IMR-90 (cell line): ENCODE results near the gene CAPS2. TPM values are rescaled to one million over a fixed set of nuclear protein-coding genes. Genes with fewer than 3 reads are reported as not detected.

ENCODE experiments used
- ATAC-seq: fragments of 200-7000 bp; cut with Tn5 transposase; 2 replicates; pipeline ENCODE4 v1.9.1; 2020; ENCODE audit warnings: low read depth, mild to moderate bottlenecking, moderate library complexity
- BruUV-seq: library from RNA; stranded (reverse); fragments of 400-500 nt; replicated peaks from 2 replicates; lab custom pipeline; 2021; lab: Mats Ljungman, UMichigan
- CTCF ChIA-PET: fragments of 300-600 bp; formaldehyde crosslinking; extraction: SDS; loops from one replicate; lab custom pipeline; 2021; ENCODE audit warnings: antibody characterized with exemption; lab: Yijun Ruan, JAX
- POLR2A ChIA-PET: fragments of 300-600 bp; sonication (Branson Sonifier 250); formaldehyde crosslinking; loops from one replicate; lab custom pipeline; 2022; ENCODE audit warnings: antibody characterized with exemption; ENCODE audit not compliant: unreplicated experiment; lab: Charles Lee
- DNase-seq: peaks from one replicate; pipeline ENCODE4 v3.0.0; 2013
- H2AFZ ChIP-seq: replicated peaks from 2 replicates; pipeline ENCODE3; 2013; ENCODE audit warnings: low read length, mild to moderate bottlenecking; ENCODE audit not compliant: poor library complexity
- H2AK5ac ChIP-seq: 2 replicates; pipeline ENCODE4 v1.6.1; 2013; ENCODE audit warnings: low read depth, low read length, inconsistent platforms
- H2AK9ac ChIP-seq: replicated peaks from 2 replicates; pipeline ENCODE3; 2013; ENCODE audit warnings: mild to moderate bottlenecking, low read depth, low read length, moderate library complexity; ENCODE audit not compliant: poor library complexity
- H2BK120ac ChIP-seq: 2 replicates; pipeline ENCODE4 v1.6.1; 2013; ENCODE audit warnings: low read depth, low read length, inconsistent platforms
- H2BK15ac ChIP-seq: 3 replicates; pipeline ENCODE4 v1.6.1; 2013; ENCODE audit warnings: low read depth, low read length, inconsistent platforms
- H2BK20ac ChIP-seq: 2 replicates; pipeline ENCODE4 v1.6.1; 2013; ENCODE audit warnings: low read depth, mild to moderate bottlenecking, inconsistent platforms, low read length, moderate library complexity
- H2BK5ac ChIP-seq: 2 replicates; pipeline ENCODE4 v1.6.1; 2013; ENCODE audit warnings: mild to moderate bottlenecking, low read depth, low read length, inconsistent platforms; ENCODE audit not compliant: poor library complexity, severe bottlenecking
- H3K14ac ChIP-seq: replicated peaks from 2 replicates; pipeline ENCODE4 v1.6.1; 2013; ENCODE audit warnings: low read depth, low read length, inconsistent platforms
- H3K18ac ChIP-seq: 2 replicates; pipeline ENCODE4 v1.6.1; 2013; ENCODE audit warnings: low read depth, low read length, control low read depth
- H3K23ac ChIP-seq: 2 replicates; pipeline ENCODE4 v1.6.1; 2013; ENCODE audit warnings: low read depth, low read length, inconsistent platforms
- H3K27ac ChIP-seq: 2 replicates; pipeline ENCODE4 v1.5.1; 2013; ENCODE audit warnings: mild to moderate bottlenecking, control low read depth, low read length; ENCODE audit not compliant: insufficient read depth
- H3K27me3 ChIP-seq: 2 replicates; pipeline ENCODE4 v1.6.1; 2013; ENCODE audit warnings: low read length; ENCODE audit not compliant: control insufficient read depth, insufficient read depth
- H3K36me3 ChIP-seq: 2 replicates; pipeline ENCODE4 v1.6.1; 2013; ENCODE audit warnings: low read length, mixed read lengths; ENCODE audit not compliant: control insufficient read depth, insufficient read depth
- H3K4ac ChIP-seq: 2 replicates; pipeline ENCODE4 v1.6.1; 2013; ENCODE audit warnings: low read depth, low read length, inconsistent platforms
- H3K4me1 ChIP-seq: 2 replicates; pipeline ENCODE4 v1.6.1; 2013; ENCODE audit warnings: low read length, mixed read lengths; ENCODE audit not compliant: control insufficient read depth, insufficient read depth
- H3K4me2 ChIP-seq: 2 replicates; pipeline ENCODE4 v1.6.1; 2013; ENCODE audit warnings: low read depth, mild to moderate bottlenecking, control low read depth, low read length, moderate library complexity
- H3K4me3 ChIP-seq: 2 replicates; pipeline ENCODE4 v1.5.1; 2013; ENCODE audit warnings: low read depth, mild to moderate bottlenecking, control low read depth, low read length, moderate library complexity; ENCODE audit not compliant: insufficient read depth
- H3K56ac ChIP-seq: 2 replicates; pipeline ENCODE4 v1.6.1; 2013; ENCODE audit warnings: low read length, inconsistent platforms; ENCODE audit not compliant: insufficient read depth; ENCODE audit errors: extremely low read depth
- H3K79me1 ChIP-seq, 2 experiments: 2 replicates each; pipeline ENCODE4 v1.6.1; 2013; ENCODE audit warnings: low read length in 2 of 2, inconsistent platforms in 1 of 2, low read depth in 1 of 2
- H3K9ac ChIP-seq: 2 replicates; pipeline ENCODE4 v1.6.1; 2013; ENCODE audit warnings: low read depth, low read length, control low read depth
- H3K9me1 ChIP-seq: 2 replicates; pipeline ENCODE4 v1.6.1; 2013; ENCODE audit warnings: low read length, inconsistent platforms; ENCODE audit not compliant: insufficient read depth
- H3K9me3 ChIP-seq: 2 replicates; pipeline ENCODE4 v1.6.1; 2013; ENCODE audit warnings: low read length; ENCODE audit not compliant: control insufficient read depth, insufficient read depth
- H4K20me1 ChIP-seq: 2 replicates; pipeline ENCODE4 v1.6.1; 2013; ENCODE audit warnings: low read length, inconsistent platforms; ENCODE audit not compliant: insufficient read depth
- H4K5ac ChIP-seq: 2 replicates; pipeline ENCODE4 v1.6.1; 2013; ENCODE audit warnings: mild to moderate bottlenecking, low read depth, low read length, control low read depth
- H4K8ac ChIP-seq, 2 experiments: 2 replicates each; pipeline ENCODE4 v1.6.1; 2013; ENCODE audit warnings: low read depth in 2 of 2, low read length in 2 of 2, control low read depth in 1 of 2, inconsistent platforms in 1 of 2
- H4K91ac ChIP-seq: 2 replicates; pipeline ENCODE4 v1.6.1; 2013; ENCODE audit warnings: low read depth, low read length, inconsistent platforms; ENCODE audit not compliant: insufficient read depth
- BHLHE40 ChIP-seq: fragments of 150-350 bp; IDR thresholded peaks from 2 replicates; pipeline ENCODE4 v1.6.1; 2016; ENCODE audit warnings: mild to moderate bottlenecking, low read depth, low read length
- MAZ ChIP-seq: IDR thresholded peaks from 2 replicates; pipeline ENCODE4 v1.6.1; 2012; ENCODE audit warnings: low read depth, mild to moderate bottlenecking, low read length, improper control_type of control experiment, moderate library complexity, borderline replicate concordance
- SMC3 ChIP-seq: fragments of 150-350 bp; IDR thresholded peaks from 2 replicates; pipeline ENCODE4 v1.6.1; 2016; ENCODE audit warnings: low read depth, mild to moderate bottlenecking, antibody characterized with exemption, low read length, moderate library complexity
- WGBS, 2 experiments: methylation state at CpG; one replicate each; pipeline versions ENCODE4 v1.1.5 to v1.1.7; 2013; ENCODE audit warnings: missing lambda C conversion rate in 2 of 2; ENCODE audit not compliant: insufficient read length in 1 of 2; ENCODE audit errors: extremely low coverage in 2 of 2; 5-methylcytosine and 5-hydroxymethylcytosine counted together
- dilution Hi-C: fragments of 300-500 bp; cut with HindIII; formaldehyde crosslinking; loops from one replicate; pipeline ENCODE4 v1.14.3; 2018; ENCODE audit warnings: low sequenced_read_pairs; ENCODE audit not compliant: unreplicated experiment
- in situ Hi-C: fragments of 300-500 bp; cut with MboI; formaldehyde crosslinking; loops from 3 replicates; pipeline ENCODE4 v1.14.3; 2019; ENCODE audit warnings: low sequenced_read_pairs, inconsistent platforms, mixed read lengths
- intact Hi-C: fragments of 100-400 bp; cut with micrococcal nuclease; formaldehyde crosslinking; loops from 2 replicates; pipeline ENCODE4 v1.10.0; 2022
- polyA plus RNA-seq, 3 experiments: library from polyadenylated mRNA; depleted of rRNA; stranded (reverse); fragments of >200 nt; gene quantifications; 2 replicates each; pipeline ENCODE4 v1.2.3, GENCODE V29; 2012; ENCODE audit warnings: low replicate concordance in 1 of 3
- total RNA-seq: library from RNA; depleted of rRNA; stranded (reverse); fragments of >200 nt; gene quantifications from 2 replicates; pipeline ENCODE4 v1.2.3, GENCODE V29; 2012

The CAPS2 gene
- total and polyA plus RNA-seq, 2 of the 4 experiments (the other 2 are of a cell fraction): 1.2 to 2.7 TPM

- dilution Hi-C loops (no loop called here), intact Hi-C loops (no loop called here), in situ Hi-C loops (no loop called here)
- Histone ChIP-seq H4K20me1 (no peaks in the 10 kb centered on the region), H3K4me2 (no peak overlapping the region), H3K27ac (no peak overlapping the region), H2AK5ac (no peak overlapping the region), H3K56ac (no peak overlapping the region), H3K36me3 (no peaks in the 10 kb centered on the region), H2BK120ac (no peak overlapping the region), H2BK5ac (no peak overlapping the region), H3K4ac (no peak overlapping the region), H2BK15ac (no peak overlapping the region), H3K18ac (no peak overlapping the region), H3K9me1 (no peaks in the 10 kb centered on the region; the same call in 1 of the 2 replicates), H3K9ac (no peak overlapping the region), H3K4me3 (no peak overlapping the region), H3K9me3 (no peaks in the 10 kb centered on the region), H3K27me3 (no peaks in the 10 kb centered on the region), H4K5ac (no peak overlapping the region), H4K8ac (no peak overlapping the region), H3K4me1 (peaks cover 8% of the 10 kb centered on the region), H3K14ac (no peak overlapping the region), H2AK9ac (no peak overlapping the region), H3K79me1 (no peaks in the 10 kb centered on the region), H4K91ac (no peak overlapping the region), H3K23ac (no peak overlapping the region), H2BK20ac (no peak overlapping the region), H2AFZ (no peak overlapping the region)
- ChIA-PET CTCF (no interaction called here), POLR2A (no interaction called here)
- no TSS peak for BruUV-seq
- TF ChIP-seq SMC3 (no peak), BHLHE40 (no peak), MAZ (no peak)
- no peak for DNase-seq
- WGBS, 2 experiments: 86% methylated on average over 1 of the region's 2 CpGs; no CpG with 5 or more reads in 1 of the 2 experiments
- no peak for ATAC-seq
These were observed 44.8 kb upstream of the CAPS2 start for GRCh38 chr12:75374971-75375370.
